WTC11 (cell line): Measurements from ENCODE around the gene NRG2. TPM values are rescaled to one million over a fixed set of nuclear protein-coding genes. Genes with fewer than 3 reads are reported as not detected.

ENCODE experiments used
- ATAC-seq: fragments of 200-7000 bp; cut with Tn5 transposase; 2 replicates; pipeline ENCODE4 v1.10.0; 2021; ENCODE audit warnings: mild to moderate bottlenecking, moderate library complexity
- CTCF ChIA-PET: fragments of 300-600 bp; sonication (Branson Sonifier 250); formaldehyde crosslinking; loops from one replicate; lab custom pipeline; 2021; ENCODE audit warnings: antibody characterized with exemption; lab: Charles Lee
- POLR2A ChIA-PET: fragments of 350-600 bp; sonication (Branson Sonifier 250); formaldehyde crosslinking; loops from one replicate; lab custom pipeline; 2021; ENCODE audit warnings: antibody characterized with exemption; lab: Charles Lee
- DNase-seq: peaks from one replicate; pipeline ENCODE4 v3.0.0; 2021; ENCODE audit warnings: low spot score
- H3K27ac Mint-ChIP-seq: 2 replicates; pipeline ENCODE4 v1.8.0; 2021; ENCODE audit warnings: mixed read lengths
- H3K27me3 Mint-ChIP-seq: 2 replicates; pipeline ENCODE4 v1.8.0; 2021; ENCODE audit warnings: low read depth, mild to moderate bottlenecking, moderate library complexity, mixed read lengths
- H3K36me3 Mint-ChIP-seq: 2 replicates; pipeline ENCODE4 v1.8.0; 2021; ENCODE audit warnings: mixed read lengths
- H3K4me1 Mint-ChIP-seq: 2 replicates; pipeline ENCODE4 v1.8.0; 2022; ENCODE audit warnings: mixed read lengths
- H3K4me3 Mint-ChIP-seq: 2 replicates; pipeline ENCODE4 v1.8.0; 2021; ENCODE audit warnings: mild to moderate bottlenecking, moderate library complexity, mixed read lengths
- H3K9me3 Mint-ChIP-seq: 2 replicates; pipeline ENCODE4 v1.8.0; 2021; ENCODE audit warnings: mixed read lengths
- CREB1 ChIP-seq: sonication (generic); formaldehyde crosslinking; IDR thresholded peaks from 2 replicates; pipeline ENCODE4 v1.8.0; 2023; ENCODE audit warnings: mild to moderate bottlenecking, missing genetic modification reagents
- CREM ChIP-seq: sonication (generic); formaldehyde crosslinking; IDR thresholded peaks from 2 replicates; pipeline ENCODE4 v1.8.1; 2022; ENCODE audit warnings: mild to moderate bottlenecking, missing genetic modification reagents, moderate library complexity
- IRF2 ChIP-seq: sonication (generic); formaldehyde crosslinking; IDR thresholded peaks from 2 replicates; pipeline ENCODE4 v1.8.0; 2022; ENCODE audit warnings: low read depth, missing genetic modification reagents, borderline replicate concordance
- MXD4 ChIP-seq: fragments of 250-450 bp; sonication (Bioruptor Pico); IDR thresholded peaks from 2 replicates; pipeline ENCODE4 v1.8.0; 2021; ENCODE audit warnings: mild to moderate bottlenecking, moderate library complexity, borderline replicate concordance
- NFATC4 ChIP-seq: fragments of 250-450 bp; sonication (Bioruptor Pico); IDR thresholded peaks from 2 replicates; pipeline ENCODE4 v1.9.0; 2021; ENCODE audit warnings: mild to moderate bottlenecking
- NFE2L1 ChIP-seq: sonication (generic); formaldehyde crosslinking; IDR thresholded peaks from 2 replicates; pipeline ENCODE4 v1.8.1; 2023; ENCODE audit warnings: missing genetic modification reagents
- NR2C2 ChIP-seq: sonication (generic); formaldehyde crosslinking; IDR thresholded peaks from 2 replicates; pipeline ENCODE4 v1.8.0; 2022; ENCODE audit warnings: mild to moderate bottlenecking, missing genetic modification reagents
- OVOL2 ChIP-seq: fragments of 250-450 bp; sonication (Bioruptor Pico); IDR thresholded peaks from 2 replicates; pipeline ENCODE4 v1.9.0; 2021; ENCODE audit warnings: mild to moderate bottlenecking, borderline replicate concordance
- RORB ChIP-seq: fragments of 250-450 bp; sonication (Bioruptor Pico); IDR thresholded peaks from 2 replicates; pipeline ENCODE4 v1.9.0; 2021; ENCODE audit warnings: mild to moderate bottlenecking
- SMAD4 ChIP-seq: sonication (generic); formaldehyde crosslinking; IDR thresholded peaks from 2 replicates; pipeline ENCODE4 v1.8.0; 2022; ENCODE audit warnings: mild to moderate bottlenecking, missing genetic modification reagents
- SP1 ChIP-seq: sonication (generic); formaldehyde crosslinking; conservative IDR thresholded peaks from 2 replicates; pipeline ENCODE4 v1.8.1; 2022; ENCODE audit warnings: missing genetic modification reagents
- TEAD4 ChIP-seq: sonication (generic); formaldehyde crosslinking; IDR thresholded peaks from 2 replicates; pipeline ENCODE4 v1.8.0; 2022; ENCODE audit warnings: mild to moderate bottlenecking, missing genetic modification reagents
- TP53 ChIP-seq: sonication (generic); formaldehyde crosslinking; IDR thresholded peaks from 2 replicates; pipeline ENCODE4 v1.8.1; 2023; ENCODE audit warnings: mild to moderate bottlenecking, missing genetic modification reagents
- ZNF671 ChIP-seq: fragments of 250-450 bp; sonication (Bioruptor Pico); IDR thresholded peaks from 2 replicates; pipeline ENCODE4 v1.8.0; 2021; ENCODE audit warnings: mild to moderate bottlenecking
- total RNA-seq: library from RNA; stranded (reverse); gene quantifications from 3 replicates; pipeline ENCODE4 v1.2.3, GENCODE V29; 2021
- TF ChIP-seq, protein P1 (sequence below): sonication (generic); formaldehyde crosslinking; IDR thresholded peaks from 2 replicates; pipeline ENCODE4 v1.8.1; 2022; ENCODE audit warnings: low read depth, mild to moderate bottlenecking, moderate library complexity, missing genetic modification reagents, borderline replicate concordance
- TF ChIP-seq, protein P2 (sequence below): sonication (generic); formaldehyde crosslinking; IDR thresholded peaks from 2 replicates; pipeline ENCODE4 v1.8.0; 2022; ENCODE audit warnings: mild to moderate bottlenecking, missing genetic modification reagents
- TF ChIP-seq, protein P3 (sequence below): fragments of 250-450 bp; sonication (Bioruptor Pico); IDR thresholded peaks from 2 replicates; pipeline ENCODE4 v1.9.0; 2021; ENCODE audit warnings: mild to moderate bottlenecking
- TF ChIP-seq, protein P4 (sequence below): fragments of 250-450 bp; sonication (Bioruptor Pico); IDR thresholded peaks from 2 replicates; pipeline ENCODE4 v2.1.2; 2022; ENCODE audit warnings: mild to moderate bottlenecking, moderate library complexity
- TF ChIP-seq, protein P5 (sequence below): sonication (generic); formaldehyde crosslinking; IDR thresholded peaks from 2 replicates; pipeline ENCODE4 v1.8.1; 2022; ENCODE audit warnings: missing genetic modification reagents, borderline replicate concordance
- TF ChIP-seq, protein P6 (sequence below): sonication (generic); formaldehyde crosslinking; IDR thresholded peaks from 2 replicates; pipeline ENCODE4 v1.8.0; 2022; ENCODE audit warnings: mild to moderate bottlenecking, missing genetic modification reagents

NRG2 gene
- total RNA-seq, 1 experiment from 2014 or later: 0.44 TPM

DNA sequence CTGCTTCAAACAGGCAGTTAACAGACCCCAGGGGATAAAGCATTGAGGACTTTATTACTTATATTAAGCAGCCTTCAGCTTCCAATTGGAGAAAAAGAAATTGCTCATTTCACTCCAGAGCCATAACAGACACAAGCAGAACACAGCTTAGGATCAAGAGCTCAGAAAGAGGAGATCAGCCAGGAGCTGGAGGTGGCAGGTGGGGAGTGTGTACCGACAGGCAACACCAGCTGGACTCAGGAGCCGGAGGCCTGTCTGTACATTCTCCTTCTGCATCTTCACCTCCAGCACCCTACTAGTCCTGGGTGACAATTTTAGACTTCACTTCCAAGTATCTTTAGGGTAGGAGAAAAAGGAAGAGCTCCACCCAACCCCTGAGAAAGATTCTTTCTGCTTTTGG, 35.8 kb downstream of the NRG2 start (continued):
- TF ChIP-seq, protein P1, sequence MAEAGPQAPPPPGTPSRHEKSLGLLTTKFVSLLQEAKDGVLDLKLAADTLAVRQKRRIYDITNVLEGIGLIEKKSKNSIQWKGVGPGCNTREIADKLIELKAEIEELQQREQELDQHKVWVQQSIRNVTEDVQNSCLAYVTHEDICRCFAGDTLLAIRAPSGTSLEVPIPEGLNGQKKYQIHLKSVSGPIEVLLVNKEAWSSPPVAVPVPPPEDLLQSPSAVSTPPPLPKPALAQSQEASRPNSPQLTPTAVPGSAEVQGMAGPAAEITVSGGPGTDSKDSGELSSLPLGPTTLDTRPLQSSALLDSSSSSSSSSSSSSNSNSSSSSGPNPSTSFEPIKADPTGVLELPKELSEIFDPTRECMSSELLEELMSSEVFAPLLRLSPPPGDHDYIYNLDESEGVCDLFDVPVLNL (CRISPR knock-in tag): no peak
- TF ChIP-seq ZNF671 (no peak), TP53 (no peak), NFATC4 (CRISPR knock-in tag) (no peak), OVOL2 (CRISPR knock-in tag) (no peak), CREB1 (no peak)

DNA sequence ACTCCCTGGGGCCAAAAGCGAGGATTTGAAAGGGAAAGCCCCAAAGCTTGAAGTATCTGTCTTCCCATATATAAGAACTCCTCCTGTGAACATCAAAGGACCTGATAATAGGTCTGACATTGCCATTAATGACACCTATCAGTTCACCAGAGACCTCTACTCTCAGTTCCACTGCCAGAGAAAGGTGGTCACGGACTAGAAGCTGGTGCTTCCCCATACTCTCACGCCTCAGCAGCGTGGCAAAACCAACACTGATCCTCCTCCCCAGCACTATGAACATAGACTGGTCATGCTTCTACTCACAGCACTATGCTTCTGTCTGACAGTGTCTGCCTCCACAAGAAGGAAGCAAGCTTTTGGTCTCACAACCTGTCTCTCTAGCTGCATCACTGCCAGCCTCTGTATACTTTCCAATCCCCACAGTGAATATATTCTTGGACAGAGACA, 37.9 kb downstream of the NRG2 start:
- ATAC-seq (no peak), DNase-seq (no peak)
- CTCF ChIA-PET: interaction anchor here (1.1 kb wide), 1 partner anchor 36 kb away, joined by 4 read pairs; no protein-coding TSS in a partner anchor
- no peak for TF ChIP-seq MXD4 (CRISPR knock-in tag)
- TF ChIP-seq, protein P2, sequence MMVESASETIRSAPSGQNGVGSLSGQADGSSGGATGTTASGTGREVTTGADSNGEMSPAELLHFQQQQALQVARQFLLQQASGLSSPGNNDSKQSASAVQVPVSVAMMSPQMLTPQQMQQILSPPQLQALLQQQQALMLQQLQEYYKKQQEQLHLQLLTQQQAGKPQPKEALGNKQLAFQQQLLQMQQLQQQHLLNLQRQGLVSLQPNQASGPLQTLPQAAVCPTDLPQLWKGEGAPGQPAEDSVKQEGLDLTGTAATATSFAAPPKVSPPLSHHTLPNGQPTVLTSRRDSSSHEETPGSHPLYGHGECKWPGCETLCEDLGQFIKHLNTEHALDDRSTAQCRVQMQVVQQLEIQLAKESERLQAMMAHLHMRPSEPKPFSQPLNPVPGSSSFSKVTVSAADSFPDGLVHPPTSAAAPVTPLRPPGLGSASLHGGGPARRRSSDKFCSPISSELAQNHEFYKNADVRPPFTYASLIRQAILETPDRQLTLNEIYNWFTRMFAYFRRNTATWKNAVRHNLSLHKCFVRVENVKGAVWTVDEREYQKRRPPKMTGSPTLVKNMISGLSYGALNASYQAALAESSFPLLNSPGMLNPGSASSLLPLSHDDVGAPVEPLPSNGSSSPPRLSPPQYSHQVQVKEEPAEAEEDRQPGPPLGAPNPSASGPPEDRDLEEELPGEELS: no peak
- H3K27ac Mint-ChIP-seq: no peak overlapping the region
- H3K27me3 Mint-ChIP-seq: peaks cover 38% of the 10 kb centered on the region
- no peaks in the 10 kb centered on the region for H3K9me3 Mint-ChIP-seq
- peaks cover 9% of the 10 kb centered on the region for H3K4me1 Mint-ChIP-seq
- no peak overlapping the region for H3K4me3 Mint-ChIP-seq
- POLR2A ChIA-PET: no interaction called here
- no peaks in the 10 kb centered on the region for H3K36me3 Mint-ChIP-seq

DNA sequence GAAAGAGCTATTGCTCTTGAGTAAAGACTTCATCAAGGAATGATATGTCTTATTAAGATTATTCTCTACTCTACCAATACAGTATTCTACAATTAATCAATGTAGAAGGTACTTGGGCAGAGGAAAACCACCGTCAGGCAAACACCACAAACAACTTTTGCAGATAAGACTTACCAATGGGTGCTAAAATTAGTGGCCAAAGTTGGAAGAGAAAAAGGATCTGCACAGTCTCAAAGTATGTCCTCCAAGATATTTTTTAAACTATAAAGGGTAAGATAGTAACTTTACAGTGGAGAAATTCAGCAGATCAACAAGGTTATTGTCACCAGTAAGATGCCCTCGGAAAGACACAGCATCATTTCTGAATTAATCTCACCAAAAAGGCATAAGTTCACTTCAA, 38.9 kb downstream of the NRG2 start:
- no peaks in the 10 kb centered on the region for H3K9me3 Mint-ChIP-seq
- H3K27ac Mint-ChIP-seq: no peak overlapping the region
- H3K4me3 Mint-ChIP-seq: no peak overlapping the region
- ChIA-PET CTCF (interaction anchor here (2.3 kb wide), 1 partner anchor 35 kb away, joined by 12 read pairs; no protein-coding TSS in a partner anchor), POLR2A (no interaction called here)
- H3K27me3 Mint-ChIP-seq: peaks cover 38% of the 10 kb centered on the region
- no peaks in the 10 kb centered on the region for H3K36me3 Mint-ChIP-seq
- DNase-seq (no peak), ATAC-seq (no peak)
- peaks cover 9% of the 10 kb centered on the region for H3K4me1 Mint-ChIP-seq
- TF ChIP-seq, protein P2: no peak
- TF ChIP-seq, protein P3, sequence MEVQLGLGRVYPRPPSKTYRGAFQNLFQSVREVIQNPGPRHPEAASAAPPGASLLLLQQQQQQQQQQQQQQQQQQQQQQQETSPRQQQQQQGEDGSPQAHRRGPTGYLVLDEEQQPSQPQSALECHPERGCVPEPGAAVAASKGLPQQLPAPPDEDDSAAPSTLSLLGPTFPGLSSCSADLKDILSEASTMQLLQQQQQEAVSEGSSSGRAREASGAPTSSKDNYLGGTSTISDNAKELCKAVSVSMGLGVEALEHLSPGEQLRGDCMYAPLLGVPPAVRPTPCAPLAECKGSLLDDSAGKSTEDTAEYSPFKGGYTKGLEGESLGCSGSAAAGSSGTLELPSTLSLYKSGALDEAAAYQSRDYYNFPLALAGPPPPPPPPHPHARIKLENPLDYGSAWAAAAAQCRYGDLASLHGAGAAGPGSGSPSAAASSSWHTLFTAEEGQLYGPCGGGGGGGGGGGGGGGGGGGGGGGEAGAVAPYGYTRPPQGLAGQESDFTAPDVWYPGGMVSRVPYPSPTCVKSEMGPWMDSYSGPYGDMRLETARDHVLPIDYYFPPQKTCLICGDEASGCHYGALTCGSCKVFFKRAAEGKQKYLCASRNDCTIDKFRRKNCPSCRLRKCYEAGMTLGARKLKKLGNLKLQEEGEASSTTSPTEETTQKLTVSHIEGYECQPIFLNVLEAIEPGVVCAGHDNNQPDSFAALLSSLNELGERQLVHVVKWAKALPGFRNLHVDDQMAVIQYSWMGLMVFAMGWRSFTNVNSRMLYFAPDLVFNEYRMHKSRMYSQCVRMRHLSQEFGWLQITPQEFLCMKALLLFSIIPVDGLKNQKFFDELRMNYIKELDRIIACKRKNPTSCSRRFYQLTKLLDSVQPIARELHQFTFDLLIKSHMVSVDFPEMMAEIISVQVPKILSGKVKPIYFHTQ (CRISPR knock-in tag): no peak
- TF ChIP-seq IRF2 (CRISPR knock-in tag): no peak
- TF ChIP-seq, protein P1 (CRISPR knock-in tag): no peak
- TF ChIP-seq NFE2L1 (CRISPR knock-in tag): no peak
- no peak for TF ChIP-seq CREB1
- TF ChIP-seq SMAD4 (CRISPR knock-in tag): no peak
- no peak for TF ChIP-seq TEAD4 (CRISPR knock-in tag)
- no peak for TF ChIP-seq RORB (CRISPR knock-in tag)
- TF ChIP-seq OVOL2 (CRISPR knock-in tag): no peak
- TF ChIP-seq, protein P4, sequence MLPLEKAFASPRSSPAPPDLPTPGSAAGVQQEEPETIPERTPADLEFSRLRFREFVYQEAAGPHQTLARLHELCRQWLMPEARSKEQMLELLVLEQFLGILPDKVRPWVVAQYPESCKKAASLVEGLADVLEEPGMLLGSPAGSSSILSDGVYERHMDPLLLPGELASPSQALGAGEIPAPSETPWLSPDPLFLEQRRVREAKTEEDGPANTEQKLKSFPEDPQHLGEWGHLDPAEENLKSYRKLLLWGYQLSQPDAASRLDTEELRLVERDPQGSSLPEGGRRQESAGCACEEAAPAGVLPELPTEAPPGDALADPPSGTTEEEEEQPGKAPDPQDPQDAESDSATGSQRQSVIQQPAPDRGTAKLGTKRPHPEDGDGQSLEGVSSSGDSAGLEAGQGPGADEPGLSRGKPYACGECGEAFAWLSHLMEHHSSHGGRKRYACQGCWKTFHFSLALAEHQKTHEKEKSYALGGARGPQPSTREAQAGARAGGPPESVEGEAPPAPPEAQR (CRISPR knock-in tag): no peak
- no peak for TF ChIP-seq TP53
- no peak for TF ChIP-seq CREM (CRISPR knock-in tag)
- TF ChIP-seq, protein P5, sequence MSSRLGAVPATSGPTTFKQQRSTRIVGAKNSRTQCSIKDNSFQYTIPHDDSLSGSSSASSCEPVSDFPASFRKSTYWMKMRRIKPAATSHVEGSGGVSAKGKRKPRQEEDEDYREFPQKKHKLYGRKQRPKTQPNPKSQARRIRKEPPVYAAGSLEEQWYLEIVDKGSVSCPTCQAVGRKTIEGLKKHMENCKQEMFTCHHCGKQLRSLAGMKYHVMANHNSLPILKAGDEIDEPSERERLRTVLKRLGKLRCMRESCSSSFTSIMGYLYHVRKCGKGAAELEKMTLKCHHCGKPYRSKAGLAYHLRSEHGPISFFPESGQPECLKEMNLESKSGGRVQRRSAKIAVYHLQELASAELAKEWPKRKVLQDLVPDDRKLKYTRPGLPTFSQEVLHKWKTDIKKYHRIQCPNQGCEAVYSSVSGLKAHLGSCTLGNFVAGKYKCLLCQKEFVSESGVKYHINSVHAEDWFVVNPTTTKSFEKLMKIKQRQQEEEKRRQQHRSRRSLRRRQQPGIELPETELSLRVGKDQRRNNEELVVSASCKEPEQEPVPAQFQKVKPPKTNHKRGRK (CRISPR knock-in tag): no peak
- TF ChIP-seq SP1 (CRISPR knock-in tag): no peak
- TF ChIP-seq, protein P6, sequence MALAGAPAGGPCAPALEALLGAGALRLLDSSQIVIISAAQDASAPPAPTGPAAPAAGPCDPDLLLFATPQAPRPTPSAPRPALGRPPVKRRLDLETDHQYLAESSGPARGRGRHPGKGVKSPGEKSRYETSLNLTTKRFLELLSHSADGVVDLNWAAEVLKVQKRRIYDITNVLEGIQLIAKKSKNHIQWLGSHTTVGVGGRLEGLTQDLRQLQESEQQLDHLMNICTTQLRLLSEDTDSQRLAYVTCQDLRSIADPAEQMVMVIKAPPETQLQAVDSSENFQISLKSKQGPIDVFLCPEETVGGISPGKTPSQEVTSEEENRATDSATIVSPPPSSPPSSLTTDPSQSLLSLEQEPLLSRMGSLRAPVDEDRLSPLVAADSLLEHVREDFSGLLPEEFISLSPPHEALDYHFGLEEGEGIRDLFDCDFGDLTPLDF (CRISPR knock-in tag): no peak
- TF ChIP-seq NR2C2 (CRISPR knock-in tag): no peak
